HG02610 (cell line): ENCODE measurements around the gene MLLT10.
"Not testable (repeated sequence)": the region's sequence is repeated elsewhere in the genome, so short reads cannot be mapped to it uniquely, and the experiment has no call there.

Experiments used
- ATAC-seq: cut with Tn5 transposase; IDR thresholded peaks from one replicate; pipeline ENCODE4 v1.9.1; 2021; ENCODE audit warnings: mild to moderate bottlenecking, moderate library complexity; ENCODE audit not compliant: unreplicated experiment

Gene MLLT10

DNA sequence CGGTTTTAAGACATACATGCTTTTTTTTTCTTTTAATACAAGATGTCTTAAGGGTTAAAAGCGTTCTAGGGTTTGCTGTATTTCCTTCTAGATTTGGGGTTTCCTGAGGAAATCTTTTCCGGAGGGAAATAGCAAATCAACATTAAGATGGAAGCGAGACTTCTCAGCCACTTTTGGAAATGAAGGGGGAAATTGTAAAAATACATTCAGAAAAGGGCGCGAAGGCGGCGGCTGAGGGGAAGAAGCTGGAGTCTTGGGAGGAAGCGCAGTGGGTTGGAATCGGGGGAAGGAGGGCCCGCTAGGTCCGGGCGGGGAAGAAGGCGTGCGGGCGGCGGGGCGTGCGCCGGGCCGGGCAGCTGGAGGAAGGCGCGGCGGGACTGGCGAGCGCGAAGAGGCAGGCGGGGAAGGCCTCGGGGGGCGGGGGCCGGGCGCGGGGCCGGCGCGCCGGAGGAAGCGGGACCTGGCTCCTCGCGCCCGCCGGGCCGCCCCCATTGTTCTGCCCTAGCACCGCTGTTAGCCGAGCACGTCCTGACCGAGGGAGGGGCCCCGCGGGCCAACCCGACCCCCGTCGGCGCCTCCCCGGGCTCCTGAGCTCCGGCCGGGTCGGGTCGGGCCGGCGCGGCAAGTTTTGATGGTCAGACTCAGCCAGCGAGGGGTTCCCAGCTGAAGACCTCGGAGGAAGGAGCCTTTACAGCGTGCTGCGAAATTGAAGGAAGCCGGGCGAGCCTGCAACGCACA, 7.0 kb upstream of the MLLT10 start:
- no peak for ATAC-seq

DNA sequence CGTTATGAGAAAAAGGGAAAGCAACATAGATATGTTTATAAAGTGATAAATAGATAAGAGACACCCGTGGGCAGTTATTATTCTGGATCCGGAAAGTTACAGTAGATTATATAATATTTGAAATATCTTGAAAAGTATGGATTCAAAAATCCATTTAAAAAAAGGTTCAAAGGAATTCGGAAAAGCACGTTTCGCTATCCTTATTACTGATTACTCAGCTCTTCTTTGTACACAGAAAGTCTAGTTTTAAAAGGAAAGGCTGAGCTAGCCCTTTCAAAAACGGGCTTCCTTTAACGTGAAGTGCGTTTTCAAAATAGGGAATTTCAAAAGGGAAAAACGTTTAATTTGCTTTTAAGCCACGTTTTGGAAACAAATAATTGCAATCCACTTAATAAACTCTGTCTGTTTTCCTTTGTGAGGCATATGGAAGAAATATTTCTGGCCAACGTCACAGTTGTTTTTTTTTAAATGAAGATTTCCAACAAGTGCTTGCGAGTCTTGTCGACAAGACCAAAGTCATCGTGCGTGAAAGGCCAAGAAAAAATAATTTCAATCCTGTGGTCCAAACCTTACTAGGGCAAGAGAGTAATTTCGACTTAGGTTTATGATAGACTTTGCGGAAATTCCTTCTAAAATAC, 6.3 kb upstream of the MLLT10 start:
- ATAC-seq: no peak

- no peak for ATAC-seq
Observed at GRCh38 chr10:21528236-21529031, 5.6 kb upstream of the MLLT10 start.

GRCh38 chr10:21529032-21529910, 4.8 kb upstream of the MLLT10 start:
- no peak for ATAC-seq

DNA sequence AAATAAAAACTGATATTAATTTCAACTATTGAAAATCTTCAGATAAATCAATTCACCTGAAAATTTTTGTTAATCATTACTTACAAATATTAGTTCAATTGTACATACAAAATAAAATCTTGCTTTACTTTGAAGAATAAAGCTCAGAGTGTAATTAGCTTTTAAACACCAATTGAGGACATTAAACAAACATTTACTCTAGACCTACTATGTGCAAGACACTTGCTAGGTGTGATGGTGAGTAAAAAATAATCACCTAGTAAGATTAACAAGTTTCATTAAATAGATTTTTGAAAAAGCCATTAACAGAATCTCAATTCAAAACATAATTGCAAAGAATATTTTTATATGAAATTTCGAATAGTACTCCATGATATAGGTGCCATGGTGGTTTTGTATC, 3.9 kb upstream of the MLLT10 start:
- ATAC-seq: no peak

DNA sequence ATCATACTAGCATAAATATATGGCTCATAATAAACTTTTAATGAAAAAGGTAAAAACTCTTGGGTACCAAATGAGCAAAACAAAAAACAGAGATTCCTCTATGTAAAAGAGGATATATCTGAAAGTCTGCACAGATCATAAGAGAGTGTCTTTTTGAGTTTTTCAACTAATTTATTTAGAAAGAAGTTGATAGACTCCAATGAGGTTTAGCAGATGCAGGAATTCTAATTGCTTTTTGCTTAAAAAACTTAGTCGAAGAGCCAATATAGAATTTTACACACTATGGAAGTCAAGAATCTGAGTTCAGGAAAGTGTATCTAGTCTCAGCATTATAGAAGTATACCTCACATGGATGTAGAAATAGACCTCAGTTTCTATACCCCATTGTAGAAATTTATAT, 3.4 kb upstream of the MLLT10 start:
- no peak for ATAC-seq

- ATAC-seq: no peak
Observed at GRCh38 chr10:21531164-21531563, 2.9 kb upstream of the MLLT10 start.

DNA sequence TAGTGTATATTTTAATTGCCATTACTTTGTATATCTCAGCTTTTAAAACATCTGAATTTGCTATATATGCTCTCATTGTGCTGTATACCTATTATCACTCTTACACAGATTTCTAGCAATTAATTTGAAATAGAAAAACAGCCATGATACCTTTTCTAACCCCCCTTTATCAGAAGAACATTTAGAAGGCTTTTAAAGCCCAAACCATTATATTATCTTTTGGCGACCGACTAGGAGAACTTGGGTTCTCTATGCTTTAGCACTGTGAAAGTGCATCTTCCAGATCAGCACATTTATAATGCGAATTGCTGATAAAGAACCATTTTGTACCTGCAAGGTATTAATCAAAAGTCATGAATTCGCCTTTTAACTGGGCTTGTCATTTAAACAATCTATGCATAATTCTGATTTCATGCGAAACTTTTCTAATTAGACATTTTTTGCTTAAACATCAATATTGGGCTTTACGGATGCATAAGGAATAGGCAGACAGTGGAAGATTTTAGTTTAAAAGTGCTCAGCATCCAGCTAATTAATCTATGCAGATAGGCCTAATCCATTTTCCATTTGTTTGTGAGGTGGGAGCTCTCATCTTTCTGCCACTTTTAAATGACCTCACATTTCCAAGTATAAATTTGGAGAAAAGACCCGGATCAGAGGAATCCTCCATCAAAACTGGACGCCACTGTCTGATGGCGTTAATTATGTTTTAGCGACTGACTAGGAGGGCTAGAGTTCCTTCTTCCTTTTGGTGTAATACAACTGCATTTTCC, 1.2 kb upstream of the MLLT10 start:
- ATAC-seq: no peak

- ATAC-seq: no peak
Observed at GRCh38 chr10:21534280-21534586, 201 bp downstream of the MLLT10 start.

DNA sequence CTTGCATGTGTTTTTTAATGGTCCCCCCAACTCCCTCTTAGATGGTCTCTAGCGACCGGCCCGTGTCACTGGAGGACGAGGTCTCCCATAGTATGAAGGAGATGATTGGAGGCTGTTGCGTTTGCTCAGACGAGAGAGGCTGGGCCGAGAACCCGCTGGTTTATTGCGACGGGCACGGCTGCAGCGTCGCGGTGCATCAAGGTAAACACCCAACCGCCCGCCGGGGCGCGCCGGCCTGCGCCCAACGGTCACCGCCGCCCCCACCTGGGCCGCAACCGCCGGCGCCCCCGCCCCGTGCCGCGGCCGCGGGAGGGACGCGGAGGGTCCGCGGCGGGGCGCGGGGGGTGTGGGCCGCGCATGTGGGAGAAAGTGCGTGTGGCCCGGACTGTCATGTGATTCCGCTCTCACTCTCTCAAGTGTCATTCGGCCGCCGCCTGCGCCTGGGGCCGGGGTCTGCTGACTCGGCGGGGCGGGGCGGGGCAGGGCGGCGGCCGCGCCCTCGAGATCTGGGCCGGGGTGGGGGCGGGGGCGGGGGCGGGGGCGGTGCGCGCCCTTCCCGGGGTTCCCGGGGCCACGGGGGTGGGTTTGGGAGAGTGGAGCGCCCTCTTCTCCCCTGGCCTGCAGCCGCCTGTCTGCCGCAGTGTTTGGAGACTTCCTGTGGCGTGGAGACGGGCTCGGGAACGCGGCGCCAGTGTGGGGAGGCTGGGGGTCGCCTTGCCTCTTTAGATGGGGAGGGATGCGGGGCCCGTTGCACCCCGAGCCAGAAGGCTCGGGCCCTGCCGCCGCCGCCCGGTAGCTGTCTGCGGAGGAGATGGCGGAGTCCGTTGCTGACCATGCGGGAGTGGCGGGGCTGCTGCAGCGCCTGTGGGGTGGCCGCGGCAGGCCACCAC, 817 bp downstream of the MLLT10 start:
- ATAC-seq: peak; percentile 16

DNA sequence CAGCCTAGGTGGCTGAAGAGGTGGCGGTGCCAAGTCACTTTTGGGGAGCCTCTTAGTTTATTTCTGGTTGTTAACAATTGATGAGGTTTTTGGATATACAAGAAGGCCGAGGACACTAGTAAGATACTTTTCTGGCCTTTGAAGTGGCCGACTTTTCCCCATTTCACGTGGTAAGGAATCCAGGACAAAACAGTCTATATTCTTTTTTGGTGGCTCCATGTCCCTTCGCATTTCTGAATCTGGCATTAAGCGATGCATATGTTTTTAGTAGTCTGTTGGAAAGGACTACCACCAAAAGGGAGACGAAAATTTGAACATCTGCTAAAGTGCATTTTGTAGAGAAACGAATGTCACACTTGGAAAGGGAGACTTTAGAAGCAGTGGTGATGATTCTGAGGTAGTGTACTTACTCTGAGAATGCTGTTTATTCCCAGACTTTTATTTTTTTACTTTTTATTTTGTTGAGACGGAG, 1.5 kb downstream of the MLLT10 start:
- ATAC-seq: no peak

- ATAC-seq: not testable (repeated sequence)
Observed at GRCh38 chr10:21535976-21536375, 1.9 kb downstream of the MLLT10 start.

DNA sequence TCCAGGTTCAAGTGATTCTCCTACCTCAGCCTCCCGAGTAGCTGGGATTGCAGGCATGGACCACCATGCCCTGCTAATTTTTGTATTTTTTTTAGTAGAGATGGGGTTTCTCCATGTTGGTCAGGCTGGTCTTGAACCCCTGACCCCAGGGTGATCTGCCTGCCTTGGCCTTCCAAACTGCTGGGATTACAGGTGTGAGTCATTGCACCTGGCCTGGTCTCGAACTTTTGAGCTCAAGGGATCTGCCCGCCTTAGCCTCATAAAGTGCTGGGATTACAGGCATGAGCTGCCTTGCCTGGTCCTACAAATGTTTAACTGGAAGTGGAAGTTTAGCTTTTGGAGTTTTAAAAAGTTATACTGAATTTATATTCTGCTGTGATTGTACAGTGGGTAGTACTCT, 2.8 kb downstream of the MLLT10 start:
- no peak for ATAC-seq

- ATAC-seq: not testable (repeated sequence)
Observed at GRCh38 chr10:21540701-21541100, 6.7 kb downstream of the MLLT10 start.

- ATAC-seq: no peak
Observed at GRCh38 chr10:21547246-21547645, 13.2 kb downstream of the MLLT10 start.

DNA sequence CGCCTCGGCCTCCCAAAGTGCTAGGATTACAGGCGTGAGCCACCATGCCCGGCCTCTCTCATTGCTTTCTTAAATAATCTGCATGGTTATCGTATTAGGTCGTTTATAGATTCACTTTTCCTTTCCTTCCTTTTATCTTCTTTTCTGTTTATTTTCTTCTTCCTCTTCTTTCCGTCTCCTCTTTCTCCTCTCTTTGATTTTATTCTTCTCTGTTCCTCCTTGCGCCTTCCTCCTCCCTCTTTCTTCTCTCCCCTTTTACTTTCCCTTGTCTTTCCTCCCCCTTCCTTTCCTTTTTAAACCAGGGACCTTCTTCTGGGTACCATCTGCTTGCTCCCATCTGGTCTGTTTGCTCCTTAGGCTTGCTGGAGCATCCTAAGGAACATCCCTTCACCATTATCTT, 18.6 kb downstream of the MLLT10 start:
- no peak for ATAC-seq

- no peak for ATAC-seq
Observed at GRCh38 chr10:21556527-21556926, 22.5 kb downstream of the MLLT10 start.

GRCh38 chr10:21558984-21559383, 25.0 kb downstream of the MLLT10 start:
- not testable (repeated sequence) for ATAC-seq
